Breast epithelium (tissue), 3 donors: ENCODE results near the gene GDPD5.

Source experiments
- POLR2A ChIP-seq: fragments of 450-650 bp; IDR thresholded peaks from one replicate; pipeline ENCODE4 v1.6.1; 2016; ENCODE audit warnings: antibody characterized with exemption, mild to moderate bottlenecking, moderate library complexity
- POLR2AphosphoS5 ChIP-seq, 3 donors: sonication (generic); formaldehyde crosslinking; IDR thresholded peaks; one replicate each; pipeline ENCODE4 v1.6.1; 2017; ENCODE audit warnings: antibody characterized with exemption in 3 of 3
- TF ChIP-seq, protein P1 (sequence below), 3 donors: fragments of 450-650 bp; IDR thresholded peaks; one replicate each; pipeline ENCODE4 v1.5.1; 2016 to 2017; ENCODE audit warnings: antibody characterized with exemption in 3 of 3, mild to moderate bottlenecking in 3 of 3, moderate library complexity in 3 of 3

DNA sequence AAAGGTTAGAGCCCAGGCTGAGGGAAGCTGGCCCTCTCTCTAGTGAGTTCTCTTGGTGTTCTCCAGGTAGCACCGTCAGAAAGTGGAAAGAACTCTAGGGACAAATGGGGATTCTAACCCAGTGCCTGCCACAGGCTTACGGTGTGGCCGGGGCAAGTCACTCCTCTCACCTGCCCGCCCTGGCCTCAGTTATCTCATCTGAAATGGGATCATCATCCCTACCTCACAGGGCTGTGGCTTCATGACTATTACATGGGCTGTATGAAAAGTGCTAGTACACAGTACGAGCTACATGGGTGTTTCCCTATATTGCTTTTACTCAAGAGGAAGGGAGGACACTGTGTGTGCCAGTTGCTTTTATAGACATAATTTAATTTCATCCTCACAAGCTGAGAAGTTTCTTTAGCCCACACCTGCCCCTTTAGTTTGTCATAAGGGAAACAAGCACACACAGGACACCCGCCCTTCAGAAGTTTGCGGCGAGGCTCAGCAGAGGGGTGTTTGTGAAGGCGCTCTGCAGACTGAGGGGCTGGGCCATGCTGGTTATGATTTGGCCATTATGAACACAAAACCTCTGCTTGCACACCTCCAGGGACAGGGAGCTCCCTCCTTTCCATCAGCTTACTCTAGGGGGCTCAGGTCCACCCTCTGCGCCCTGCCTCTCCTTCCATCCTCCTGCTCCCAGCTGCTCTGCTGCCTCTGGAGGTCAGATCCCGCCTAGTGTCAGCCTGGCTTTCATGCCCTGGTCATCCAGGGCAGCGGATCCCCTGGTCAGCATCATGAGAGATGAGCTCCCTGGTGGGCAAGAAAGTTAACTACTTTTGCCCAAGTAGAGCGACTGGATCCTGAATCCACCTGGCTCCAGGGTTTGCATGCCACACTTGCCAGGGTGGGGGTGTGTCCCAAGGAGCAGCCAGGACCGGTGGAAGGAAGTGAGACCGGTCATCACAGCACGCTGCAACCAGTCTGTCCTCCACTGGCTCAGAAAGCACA is 93.9 kb downstream of the GDPD5 start:
- TF ChIP-seq, protein P1, sequence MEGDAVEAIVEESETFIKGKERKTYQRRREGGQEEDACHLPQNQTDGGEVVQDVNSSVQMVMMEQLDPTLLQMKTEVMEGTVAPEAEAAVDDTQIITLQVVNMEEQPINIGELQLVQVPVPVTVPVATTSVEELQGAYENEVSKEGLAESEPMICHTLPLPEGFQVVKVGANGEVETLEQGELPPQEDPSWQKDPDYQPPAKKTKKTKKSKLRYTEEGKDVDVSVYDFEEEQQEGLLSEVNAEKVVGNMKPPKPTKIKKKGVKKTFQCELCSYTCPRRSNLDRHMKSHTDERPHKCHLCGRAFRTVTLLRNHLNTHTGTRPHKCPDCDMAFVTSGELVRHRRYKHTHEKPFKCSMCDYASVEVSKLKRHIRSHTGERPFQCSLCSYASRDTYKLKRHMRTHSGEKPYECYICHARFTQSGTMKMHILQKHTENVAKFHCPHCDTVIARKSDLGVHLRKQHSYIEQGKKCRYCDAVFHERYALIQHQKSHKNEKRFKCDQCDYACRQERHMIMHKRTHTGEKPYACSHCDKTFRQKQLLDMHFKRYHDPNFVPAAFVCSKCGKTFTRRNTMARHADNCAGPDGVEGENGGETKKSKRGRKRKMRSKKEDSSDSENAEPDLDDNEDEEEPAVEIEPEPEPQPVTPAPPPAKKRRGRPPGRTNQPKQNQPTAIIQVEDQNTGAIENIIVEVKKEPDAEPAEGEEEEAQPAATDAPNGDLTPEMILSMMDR (IDR thresholded peaks at IDR 0.05), result no peak
- TF ChIP-seq POLR2AphosphoS5 (IDR thresholded peaks at IDR 0.05), result no peak
- no peak for TF ChIP-seq POLR2A
